ENCODE results near the gene PHF2.

Gene PHF2

GRCh38 chr9:93634311-93635185 lies 58.2 kb downstream of the PHF2 start:
- DNase-seq, result no peak

- no peak for DNase-seq
These were observed 59.1 kb downstream of the PHF2 start for GRCh38 chr9:93635186-93636107.

- DNase-seq, result no peak
These were observed 59.8 kb downstream of the PHF2 start for GRCh38 chr9:93636172-93636661.

- DNase-seq, result no peak
These were observed 60.3 kb downstream of the PHF2 start for GRCh38 chr9:93636667-93637066.

GRCh38 chr9:93637886-93638285 lies 61.5 kb downstream of the PHF2 start:
- DNase-seq, result no peak

- DNase-seq, result no peak
These were observed 63.6 kb downstream of the PHF2 start for GRCh38 chr9:93640027-93640426.

GRCh38 chr9:93642961-93643360 lies 66.6 kb downstream of the PHF2 start:
- no peak for DNase-seq

GRCh38 chr9:93644397-93645088 lies 68.2 kb downstream of the PHF2 start:
- no peak for DNase-seq

GRCh38 chr9:93645149-93645889 lies 68.9 kb downstream of the PHF2 start:
- no peak for DNase-seq

GRCh38 chr9:93645921-93646639 lies 69.7 kb downstream of the PHF2 start:
- no peak for DNase-seq

GRCh38 chr9:93646640-93647178 lies 70.3 kb downstream of the PHF2 start:
- DNase-seq, result no peak

GRCh38 chr9:93648181-93648580 lies 71.8 kb downstream of the PHF2 start:
- DNase-seq, result no peak

GRCh38 chr9:93648836-93649235 lies 72.5 kb downstream of the PHF2 start:
- DNase-seq, result no peak

- DNase-seq, result no peak
These were observed 73.4 kb downstream of the PHF2 start for GRCh38 chr9:93649610-93650261.

GRCh38 chr9:93650448-93650847 lies 74.1 kb downstream of the PHF2 start:
- DNase-seq, result no peak

- no peak for DNase-seq
These were observed 75.2 kb downstream of the PHF2 start for GRCh38 chr9:93651521-93651950.

GRCh38 chr9:93652604-93653592 lies 76.5 kb downstream of the PHF2 start:
- no peak for DNase-seq

- no peak for DNase-seq
These were observed 77.4 kb downstream of the PHF2 start for GRCh38 chr9:93653760-93654159.

- no peak for DNase-seq
These were observed 78.1 kb downstream of the PHF2 start for GRCh38 chr9:93654351-93654961.

Data from activated CD4-positive, alpha-beta T cell treated with anti-CD3 and anti-CD28 coated beads, Interleukin-10, Interleukin-2, amounts not matched to agents 100 ng/mL and 50 ng/mL, durations not matched to agents 16 hours and 8 hours (primary cell).